Activated CD8-positive, alpha-beta memory T cell treated with anti-CD3 and anti-CD28 coated beads for 48 hours (primary cell): ENCODE data around the gene RASSF7.

Source experiments
- DNase-seq, 3 experiments: peaks; one replicate each; pipeline ENCODE4 v3.0.0-alpha.2; 2020; ENCODE audit warnings: low read depth in 2 of 3, low spot score in 2 of 3

The RASSF7 gene

DNA sequence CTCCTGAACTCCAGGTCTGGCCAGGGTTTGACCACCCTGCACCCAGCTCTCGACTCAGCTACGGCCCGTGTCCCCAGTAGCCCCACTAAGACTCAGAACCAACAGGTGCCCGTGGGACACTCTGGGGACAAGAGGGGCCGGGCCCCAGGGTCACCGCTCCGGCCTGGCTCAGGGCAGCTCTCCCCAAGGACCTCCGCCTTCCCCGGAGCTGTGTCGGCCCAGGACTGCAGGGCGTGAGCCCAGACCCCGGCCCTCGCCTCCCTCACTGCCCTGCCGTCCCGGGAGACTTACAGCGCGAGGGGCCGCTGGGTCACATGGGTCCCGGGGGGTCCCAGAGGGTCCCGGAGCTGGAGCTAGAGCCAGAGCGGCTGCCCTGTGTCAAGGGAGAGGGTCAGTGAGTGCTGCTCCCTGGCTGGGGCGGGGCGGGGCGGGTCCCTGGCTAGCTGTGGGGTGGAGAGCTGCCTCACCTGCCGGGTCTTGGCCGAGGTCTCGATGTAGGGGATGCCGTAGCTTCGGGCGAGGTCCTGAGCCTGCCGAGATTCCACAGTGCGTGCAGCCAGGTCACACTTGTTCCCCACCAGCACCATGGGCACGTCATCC is 27.7 kb upstream of the RASSF7 start:
- no peak for DNase-seq

DNA sequence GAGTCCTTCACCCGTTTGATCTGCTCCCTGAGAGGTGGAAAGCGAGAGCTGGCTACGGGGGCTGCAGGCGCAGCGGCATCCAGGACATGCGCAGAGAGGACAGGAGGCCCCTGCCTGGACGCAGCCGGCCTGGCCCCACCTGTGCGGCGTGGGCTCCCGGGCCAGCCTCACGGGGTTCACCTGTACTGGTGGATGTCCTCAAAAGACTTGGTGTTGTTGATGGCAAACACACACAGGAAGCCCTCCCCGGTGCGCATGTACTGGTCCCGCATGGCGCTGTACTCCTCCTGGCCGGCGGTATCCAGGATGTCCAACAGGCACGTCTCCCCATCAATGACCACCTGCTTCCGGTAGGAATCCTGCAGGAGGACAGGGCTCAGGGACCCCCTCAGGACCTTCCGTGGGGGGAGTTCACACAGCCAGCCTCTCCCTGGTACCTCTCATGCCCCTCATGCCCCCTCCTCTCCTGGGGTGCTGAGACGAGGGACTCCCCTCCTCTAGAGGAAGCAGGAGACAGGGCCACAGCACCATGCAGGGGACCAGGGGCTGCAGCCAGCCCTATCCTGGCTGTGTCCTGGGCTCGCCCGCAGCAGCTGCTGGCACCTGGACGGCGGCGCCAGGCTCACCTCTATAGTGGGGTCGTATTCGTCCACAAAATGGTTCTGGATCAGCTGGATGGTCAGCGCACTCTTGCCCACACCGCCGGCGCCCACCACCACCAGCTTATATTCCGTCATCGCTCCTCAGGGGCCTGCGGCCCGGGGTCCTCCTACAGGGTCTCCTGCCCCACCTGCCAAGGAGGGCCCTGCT is 27.0 kb upstream of the RASSF7 start:
- DNase-seq, result no peak

DNA sequence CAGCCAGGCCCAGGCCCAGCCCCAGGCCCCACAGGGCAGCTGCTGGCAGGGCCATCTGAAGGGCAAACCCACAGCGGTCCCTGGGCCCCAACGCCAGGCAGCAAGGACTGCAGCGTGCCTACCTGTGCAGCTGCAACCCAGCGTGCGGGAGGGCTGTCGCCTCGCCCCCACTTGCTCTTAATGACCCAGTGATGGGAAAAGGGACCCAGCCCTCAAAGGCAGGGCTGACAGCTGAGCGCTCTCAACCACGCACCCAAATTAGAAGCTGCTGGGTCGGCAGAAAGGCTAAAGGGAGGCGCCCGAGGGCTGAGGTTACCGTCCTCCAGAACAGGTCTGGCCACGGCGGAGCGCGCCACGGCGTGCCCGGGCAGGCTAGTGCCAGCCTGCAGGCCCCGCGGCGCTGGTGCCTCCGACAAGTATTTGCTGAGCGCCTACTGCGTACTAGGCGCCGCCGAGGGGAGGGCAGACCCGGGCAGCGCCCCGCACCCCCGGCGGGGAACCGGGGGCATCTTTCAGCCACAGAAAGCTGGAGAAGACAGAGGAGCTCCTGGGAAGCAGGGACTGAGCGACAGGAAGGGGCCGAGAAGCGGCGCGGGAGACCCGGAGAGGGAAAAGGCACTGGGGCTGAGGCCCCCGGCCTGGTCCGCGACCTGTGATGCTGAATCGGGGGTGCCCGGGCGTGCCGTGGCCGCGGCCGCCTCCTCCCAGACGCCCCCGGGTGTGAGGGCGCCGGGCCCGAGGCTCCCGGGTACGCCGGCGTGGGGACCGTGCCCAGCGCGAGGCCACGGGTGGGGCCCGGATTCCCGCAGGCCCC is 26.2 kb upstream of the RASSF7 start:
- DNase-seq, result no peak

DNA sequence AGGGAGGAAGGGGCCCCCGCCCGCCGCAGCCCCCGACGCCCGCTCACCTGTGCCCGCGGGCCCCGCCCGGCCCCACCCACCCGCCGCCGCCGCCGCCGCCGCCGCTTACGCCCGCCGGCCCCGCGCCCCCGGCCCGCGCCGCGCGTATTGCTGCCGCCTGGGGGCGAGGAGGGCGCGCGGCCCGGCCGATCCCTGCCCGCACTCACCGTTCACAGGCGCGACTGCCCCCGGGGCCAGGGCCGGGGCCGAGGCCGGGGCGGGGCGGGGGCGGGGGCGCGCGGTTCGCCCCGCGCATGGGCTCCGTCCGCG is 25.6 kb upstream of the RASSF7 start:
- DNase-seq, result no peak

DNA sequence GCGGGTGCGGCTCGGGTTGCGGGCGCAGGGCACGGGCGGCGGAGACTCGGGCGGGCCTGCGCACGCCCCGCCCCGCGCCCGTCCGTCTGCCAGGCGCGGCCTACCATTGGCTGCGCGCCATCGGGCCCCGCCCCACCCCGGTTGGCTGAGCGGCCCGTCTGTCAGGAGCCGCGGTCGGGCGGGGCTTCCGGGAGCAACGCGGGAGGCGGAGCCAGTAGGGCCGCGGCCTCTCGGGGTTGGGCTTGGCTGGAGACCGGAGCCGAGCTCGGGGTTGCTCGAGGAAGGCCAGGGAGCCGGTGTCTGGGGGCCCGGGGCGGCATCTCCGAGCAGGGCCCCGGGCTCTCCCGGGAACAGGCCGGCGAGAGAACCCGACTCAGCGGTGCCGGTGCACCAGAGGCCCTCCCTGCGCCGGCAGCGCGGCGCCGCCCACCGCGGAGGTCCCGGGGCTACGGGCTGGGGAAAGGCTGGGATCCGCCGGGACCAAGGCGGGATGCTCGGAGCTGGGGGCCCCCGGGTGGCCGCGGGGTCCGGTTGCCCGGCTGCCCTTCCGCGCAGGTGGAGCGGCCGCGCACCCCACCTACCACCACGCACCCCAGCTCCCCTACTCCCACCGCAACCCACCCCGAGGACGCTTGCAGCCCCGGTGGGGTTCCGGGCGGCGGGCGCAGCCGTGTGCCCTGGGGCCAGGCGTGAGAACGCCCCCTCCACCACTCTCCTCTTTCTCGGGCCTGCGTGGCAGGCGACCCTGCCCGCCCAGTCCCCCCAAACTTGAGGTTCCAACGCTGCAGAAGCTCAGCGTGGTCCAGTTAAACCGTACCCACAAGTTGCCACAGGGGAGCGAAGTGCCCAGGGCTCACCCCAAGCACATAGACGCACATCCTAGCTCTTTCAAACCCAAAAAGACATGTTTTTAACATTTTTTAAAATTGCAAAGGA is 25.0 kb upstream of the RASSF7 start, which contains the start of gene HRAS:
TSS of gene HRAS (minus strand) at position 58 of the 936 bp plus-strand sequence.
- DNase-seq, result peak; percentile 83 to 94 (median 89)

DNA sequence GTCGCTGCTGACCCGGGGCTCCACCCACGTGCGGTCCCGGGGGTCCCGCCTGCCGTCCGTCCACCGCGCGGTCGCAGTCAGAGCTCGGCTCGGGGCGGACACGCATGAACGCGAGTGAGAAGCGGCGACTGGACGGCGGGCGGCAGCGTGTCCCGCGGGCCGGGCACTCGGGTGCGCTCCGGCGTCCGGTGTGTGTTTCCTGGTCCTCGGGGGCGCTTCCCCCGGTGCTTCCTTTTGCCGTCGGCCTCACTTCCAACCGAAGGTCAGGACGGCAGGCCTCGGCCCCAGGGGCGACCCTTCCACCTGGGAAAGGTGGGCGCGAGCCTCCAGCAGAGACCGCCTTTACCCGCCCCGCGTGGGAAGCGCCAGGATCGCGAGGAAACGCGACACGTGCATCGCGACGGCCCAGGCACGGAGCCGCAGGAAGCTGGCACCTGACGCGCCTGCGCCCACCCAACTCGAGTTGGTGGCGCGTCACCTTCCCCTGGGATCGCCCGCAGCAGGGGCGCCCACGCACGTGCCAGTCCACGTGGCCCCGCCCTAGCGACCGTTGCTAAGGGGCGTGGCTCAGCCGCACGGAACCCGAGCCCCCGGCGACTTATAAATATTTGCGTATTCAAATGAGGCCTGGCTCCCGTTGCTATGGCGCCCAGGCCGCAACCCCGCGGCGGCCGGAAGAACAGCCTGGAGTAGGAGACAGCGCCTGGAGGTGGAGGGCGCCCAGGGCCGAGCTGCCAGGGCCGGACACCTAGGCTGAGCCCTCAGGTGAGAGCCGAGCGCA is 23.7 kb upstream of the RASSF7 start, which contains the start of gene LRRC56:
TSS of gene LRRC56 (plus strand) at position 687 of the 781 bp plus-strand sequence. CDS start 3,158 bp downstream, outside the sequence.
- DNase-seq, result peak; percentile 86 to 89 (median 86)

DNA sequence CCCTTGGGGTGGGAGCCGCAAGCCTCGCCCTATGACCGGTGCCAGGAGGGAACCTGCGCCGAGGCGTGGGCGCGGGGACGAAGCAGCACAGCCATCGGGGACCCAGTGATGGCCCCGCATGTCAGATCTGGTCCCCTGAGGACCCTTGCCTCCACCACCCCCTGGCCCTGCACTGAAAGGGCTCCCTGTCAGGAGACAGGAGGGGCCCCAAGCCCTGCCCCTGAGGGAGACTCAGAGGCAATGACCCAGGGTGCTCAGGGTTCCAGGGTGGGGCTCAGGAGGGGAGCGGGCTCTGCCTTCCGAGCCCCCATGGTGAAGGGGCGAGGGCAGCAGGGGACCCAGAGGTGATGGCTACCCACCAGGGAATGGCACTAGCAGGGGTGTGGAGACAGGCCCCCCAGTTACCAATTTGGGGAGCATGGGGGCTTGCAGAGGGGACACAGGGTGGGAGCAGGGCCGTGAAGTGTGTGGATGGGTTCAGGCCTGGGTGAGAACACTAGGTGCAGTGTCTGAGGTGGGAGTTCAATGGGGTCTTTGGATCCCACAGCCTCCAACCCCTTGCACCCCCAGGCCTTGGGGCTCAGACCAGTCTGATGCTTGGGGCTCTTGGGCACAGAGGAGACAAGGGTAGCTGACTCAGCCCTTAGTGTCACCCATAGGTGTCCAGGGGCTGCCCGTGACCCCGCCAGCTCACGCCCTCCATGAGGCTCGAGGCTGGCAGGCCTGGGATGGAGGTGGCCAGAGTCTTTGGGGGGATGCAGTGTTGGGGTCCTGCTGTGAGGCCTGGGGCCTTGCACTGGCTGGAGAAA is 22.9 kb upstream of the RASSF7 start:
- no peak for DNase-seq

DNA sequence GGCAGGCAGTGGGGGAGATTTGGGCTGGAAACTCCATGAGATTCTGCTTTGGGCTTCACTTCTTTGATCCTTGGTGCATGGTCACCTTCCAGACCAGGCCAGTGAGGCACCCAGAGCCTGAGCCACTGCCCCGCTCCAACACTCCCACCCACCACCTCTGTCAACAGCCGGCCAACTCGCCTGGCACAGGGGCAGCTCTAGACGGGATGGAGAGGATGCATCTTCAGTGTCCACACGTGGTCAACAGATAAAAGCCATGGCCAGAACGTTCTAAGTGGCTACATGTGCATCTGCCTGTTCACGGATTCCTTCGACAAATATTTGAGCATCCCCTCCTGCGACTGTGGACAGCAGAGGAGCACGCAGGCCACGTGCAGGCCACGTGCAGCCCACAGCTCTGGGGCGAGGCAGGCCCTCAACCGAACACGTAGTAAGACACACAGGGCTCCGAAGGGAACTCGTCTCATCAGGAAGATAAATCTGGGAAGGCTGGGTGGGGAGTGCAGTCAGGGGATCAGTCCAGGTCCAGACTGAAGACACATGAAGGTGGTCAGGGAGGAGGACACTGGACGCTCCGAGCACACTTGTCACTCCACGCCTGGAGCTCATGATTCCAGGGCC is 22.2 kb upstream of the RASSF7 start:
- no peak for DNase-seq

DNA sequence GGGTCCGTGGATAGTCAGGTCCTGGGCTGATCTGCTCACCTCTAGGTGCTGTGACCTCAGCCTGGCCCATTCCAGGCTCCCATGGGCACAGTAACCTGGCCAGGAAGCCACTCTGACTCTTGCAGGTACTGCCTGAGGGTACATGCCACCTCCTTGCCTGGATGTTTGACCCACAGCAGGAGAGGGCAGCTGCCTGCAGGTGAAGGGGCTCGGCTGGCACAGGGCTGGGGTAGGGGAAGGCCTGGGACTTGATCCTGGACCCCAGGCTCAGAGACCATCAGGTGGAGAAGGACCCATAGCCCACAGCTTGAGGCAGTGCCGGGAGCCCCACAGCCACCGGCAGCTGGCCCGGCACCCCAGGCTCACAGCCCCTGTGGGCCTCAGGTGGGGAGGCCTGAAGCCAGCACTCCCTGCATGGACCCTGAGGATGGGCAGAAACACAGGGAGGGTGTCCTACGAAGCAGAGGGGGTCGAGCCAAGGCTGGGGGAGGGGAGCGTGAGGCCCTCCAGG is 20.7 kb upstream of the RASSF7 start:
- DNase-seq, result no peak

DNA sequence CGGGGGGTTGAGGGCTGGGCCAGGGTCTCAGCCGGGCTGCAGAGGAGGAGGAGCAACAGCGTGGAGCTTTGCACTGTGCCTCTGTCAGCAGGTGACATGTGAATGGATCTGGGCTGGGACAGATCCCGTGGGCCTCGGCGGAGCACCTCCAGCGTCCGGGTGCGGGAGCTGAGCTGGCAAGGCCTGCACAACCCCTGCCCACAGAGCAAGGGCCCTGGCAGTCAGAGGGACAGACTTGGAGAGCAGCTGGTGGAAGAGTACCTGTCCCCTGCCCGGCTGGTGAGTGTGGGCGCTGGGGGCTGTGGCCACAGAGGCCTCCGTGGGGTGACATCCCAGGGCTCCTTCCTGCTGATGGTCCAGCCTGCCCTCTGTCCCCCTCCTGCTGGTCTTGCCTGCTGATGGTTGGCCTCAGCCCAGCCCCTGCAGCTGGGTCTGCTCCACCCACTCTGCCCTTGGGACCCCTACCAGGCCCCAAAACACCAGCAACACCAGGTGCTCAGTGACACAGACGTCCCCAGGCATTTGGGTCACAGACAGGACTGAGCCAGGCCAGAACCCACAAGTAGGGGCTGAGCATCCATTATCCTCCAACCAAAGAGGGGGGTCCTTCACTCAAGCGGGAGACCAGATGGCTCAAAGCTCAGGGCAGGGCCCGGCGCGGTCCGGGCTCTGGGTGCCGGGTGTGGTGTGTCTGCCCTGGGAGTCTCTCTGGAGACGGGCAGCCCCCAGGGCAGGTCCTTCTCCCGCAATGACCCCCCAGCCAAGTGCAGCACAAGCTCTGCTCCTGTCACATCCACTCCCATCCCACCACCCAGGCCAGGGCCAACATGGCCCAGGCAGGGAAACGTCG is 20.0 kb upstream of the RASSF7 start:
- no peak for DNase-seq

DNA sequence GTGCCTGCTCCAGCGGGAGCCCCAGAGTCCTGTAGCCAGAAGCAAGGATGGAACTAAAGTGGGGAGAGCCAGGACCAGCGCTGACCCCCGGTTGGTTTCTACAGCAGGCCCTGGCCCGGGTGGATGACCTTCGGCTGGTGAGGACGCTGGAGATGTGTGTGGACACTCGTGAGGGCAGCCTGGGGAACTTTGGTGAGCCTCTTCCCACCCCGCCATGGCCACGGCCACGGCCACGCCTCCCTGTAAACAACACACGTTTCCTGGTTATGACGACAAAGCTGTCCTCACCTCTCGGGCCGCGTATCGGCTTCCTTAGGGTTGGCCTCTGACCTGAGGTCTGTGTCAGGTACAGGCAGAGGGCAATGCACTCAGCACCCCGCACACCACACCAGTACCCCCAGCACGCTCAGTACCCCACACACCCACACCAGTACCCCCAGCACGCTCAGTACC is 19.3 kb upstream of the RASSF7 start:
- no peak for DNase-seq

DNA sequence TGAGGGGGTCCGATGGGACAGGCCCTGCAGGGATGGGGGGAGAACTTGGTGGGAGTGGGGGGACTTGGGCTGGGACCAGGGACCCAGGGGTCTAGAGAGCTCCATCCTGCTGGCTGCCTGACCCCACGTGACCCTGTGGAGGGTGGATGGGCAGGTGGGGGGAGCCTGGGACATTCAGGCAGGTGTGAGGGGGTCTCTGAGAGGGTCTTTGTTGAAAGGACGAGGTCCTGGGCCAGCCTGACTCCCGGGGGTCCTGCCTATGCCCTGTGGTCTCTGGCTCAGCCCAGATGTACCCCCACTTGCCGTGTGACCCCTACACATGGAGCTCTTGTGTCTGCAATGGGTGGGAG is 16.0 kb upstream of the RASSF7 start:
- no peak for DNase-seq

DNA sequence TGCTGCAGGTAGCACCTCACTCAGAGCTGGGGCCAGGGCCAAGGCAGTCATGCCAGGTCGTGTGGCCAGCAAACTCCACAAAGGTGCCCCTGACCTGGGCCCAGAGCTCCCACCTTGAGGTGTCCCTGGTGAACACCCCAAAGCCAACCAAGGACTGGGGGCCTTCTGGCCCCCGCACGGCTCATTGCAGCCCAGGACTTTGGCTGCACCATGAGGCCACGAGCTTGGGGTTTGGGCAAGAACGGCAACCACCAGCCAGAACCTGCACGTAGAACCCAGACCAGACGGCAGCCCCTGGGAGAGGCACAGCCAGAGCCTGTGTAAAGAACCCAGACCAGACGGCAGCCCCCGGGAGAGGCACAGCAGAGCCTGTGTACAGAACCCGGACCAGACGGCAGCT is 15.6 kb upstream of the RASSF7 start:
- DNase-seq, result no peak

DNA sequence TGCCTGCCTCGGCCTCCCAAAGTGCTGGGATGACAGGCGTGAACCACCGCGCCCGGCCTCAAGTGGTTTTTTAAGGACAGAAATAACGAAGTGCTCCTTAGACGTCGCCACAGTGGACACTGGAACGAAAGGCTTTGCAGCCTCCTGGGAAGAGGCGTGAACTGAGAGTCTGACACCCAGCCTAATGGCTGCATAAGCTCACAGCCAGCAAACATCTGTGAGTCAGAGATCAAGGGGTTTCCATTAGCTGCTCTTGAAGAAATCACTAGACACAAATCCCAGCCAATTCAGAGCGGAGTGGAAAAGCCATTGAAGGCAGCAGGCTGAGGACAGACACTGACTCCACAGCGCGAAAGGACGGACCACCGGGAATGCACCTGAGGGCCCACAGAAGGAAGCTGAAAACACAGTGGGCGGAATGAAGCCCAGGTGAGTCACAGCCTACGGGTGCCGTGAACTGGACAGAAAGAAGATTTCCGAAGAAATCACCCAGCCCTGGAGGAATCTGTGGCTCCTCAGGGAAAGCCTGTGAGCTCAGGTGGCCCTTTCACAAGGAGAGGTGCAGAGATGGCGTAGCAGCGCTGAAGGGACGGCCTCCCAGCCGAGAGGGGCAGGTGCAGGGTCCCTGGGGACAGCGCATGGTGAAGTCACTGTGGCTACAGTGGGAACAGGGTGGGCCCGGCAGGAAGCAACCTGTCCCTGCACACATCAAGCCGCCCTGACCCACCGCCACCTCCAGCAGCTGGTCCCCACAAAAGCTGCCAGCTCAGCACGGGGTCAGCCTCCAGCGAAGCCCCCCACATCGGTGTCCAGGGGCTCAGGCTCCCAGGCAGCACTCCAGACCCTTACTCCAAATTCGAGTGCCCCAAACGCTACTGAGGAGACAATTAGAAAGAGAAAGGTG is 11.8 kb upstream of the RASSF7 start:
- no peak for DNase-seq

DNA sequence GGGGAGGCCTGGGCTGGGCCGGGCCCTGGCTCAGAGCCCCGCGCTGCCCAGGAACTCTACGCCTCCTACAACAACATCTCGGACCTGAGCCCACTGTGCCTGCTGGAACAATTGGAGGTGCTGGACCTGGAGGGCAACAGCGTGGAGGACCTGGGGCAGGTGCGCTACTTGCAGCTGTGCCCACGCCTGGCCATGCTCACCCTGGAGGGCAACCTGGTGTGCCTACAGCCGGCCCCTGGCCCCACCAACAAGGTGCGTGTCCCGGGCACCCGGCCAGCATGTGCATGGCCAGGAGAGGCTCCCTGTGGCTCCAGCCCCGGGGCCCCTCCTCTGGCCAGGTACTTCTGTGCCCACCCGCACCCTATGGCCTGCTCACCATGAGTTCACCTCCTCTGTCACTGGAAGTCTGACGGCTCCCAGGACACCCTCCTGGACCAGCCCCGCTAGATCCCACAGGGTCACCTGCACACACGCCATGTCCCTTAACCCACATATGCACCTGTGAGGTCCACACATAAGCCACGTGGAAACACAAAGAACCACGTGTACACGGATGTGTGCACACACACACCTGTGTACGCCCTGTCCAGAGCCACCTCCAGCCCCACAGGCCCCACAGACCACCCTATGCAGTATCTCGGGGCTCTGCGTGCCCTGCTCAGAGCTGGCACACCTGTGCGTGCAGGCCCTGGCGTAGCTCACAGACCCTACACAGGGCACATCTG is 10.6 kb upstream of the RASSF7 start:
- DNase-seq, result no peak

DNA sequence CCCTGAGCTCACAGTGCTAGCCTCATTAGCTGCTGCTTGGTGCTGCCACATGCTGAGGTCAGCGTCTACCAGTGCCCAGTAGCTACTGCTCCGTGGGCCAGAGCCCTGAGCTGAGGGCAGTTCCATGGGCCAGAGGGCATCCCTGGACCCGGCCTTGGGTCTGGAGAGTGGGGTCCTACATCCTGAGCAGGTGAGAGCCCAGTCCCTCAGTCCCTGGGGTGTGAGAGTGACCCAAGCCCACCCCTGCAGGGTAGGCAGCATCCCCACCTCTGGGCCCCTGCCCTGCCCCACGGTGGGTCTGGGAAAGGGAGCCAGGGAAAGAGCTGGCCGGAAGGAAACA is 10.1 kb upstream of the RASSF7 start:
- no peak for DNase-seq
